ENCODE data around the gene EVX2.

The EVX2 gene

DNA sequence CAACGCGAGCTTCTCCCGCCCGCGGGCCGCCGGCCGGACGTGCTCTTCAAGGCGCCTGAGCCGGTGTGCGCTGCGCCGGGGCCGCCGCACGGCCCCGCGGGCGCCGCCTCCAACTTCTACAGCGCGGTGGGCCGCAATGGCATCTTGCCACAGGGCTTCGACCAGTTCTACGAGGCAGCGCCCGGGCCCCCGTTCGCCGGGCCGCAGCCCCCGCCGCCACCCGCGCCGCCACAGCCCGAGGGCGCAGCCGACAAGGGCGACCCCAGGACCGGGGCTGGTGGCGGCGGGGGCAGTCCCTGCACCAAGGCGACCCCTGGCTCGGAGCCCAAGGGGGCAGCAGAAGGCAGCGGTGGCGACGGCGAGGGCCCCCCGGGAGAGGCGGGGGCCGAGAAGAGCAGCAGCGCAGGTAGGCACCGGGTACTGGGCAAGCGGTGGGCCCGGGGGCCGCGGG is 24.0 kb upstream of the EVX2 start:
- DNase-seq (ENCODE audit: low read depth in 2 of 2): no peak

DNA sequence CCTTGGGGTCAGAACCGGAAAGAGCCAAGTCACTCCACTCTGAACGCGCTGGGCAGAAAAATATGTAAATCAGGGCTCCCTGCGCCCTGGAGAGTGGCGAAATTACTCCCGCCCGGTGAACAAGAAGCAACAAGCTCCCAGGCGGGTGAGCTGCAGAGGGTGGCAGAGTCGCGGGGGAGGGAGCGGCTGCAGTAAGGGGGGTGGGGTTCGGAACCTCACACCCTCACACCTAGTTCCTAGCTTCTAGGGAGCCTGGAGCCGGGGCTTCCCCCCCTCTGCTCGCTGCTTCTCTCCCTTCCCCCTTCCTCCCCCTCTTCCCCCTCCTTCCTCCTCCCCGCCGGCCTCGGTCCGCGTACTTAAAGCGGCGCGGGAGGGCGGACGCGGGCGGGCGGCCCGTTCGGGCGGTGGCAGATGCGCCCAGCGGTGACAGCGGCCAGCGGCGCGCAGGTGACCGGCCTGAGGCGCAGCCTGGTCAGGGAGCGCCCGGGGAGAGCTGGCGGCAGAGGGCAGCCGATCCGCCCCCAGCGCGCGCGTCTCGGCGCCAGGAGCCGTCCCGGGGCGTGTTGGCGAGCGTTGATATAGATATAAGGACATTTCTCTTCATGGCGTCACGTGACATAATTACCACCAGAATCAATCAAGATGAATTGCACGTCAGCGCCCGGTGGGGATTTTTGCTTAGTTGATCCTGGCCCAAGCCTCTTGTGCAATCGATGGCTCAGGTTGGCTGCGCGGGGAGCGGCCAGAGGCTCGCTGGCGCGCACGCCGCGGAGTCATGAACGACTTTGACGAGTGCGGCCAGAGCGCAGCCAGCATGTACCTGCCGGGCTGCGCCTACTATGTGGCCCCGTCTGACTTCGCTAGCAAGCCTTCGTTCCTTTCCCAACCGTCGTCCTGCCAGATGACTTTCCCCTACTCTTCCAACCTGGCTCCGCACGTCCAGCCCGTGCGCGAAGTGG is 23.1 kb upstream of the EVX2 start, which contains the start of gene HOXD11:
TSS of gene HOXD11 (plus strand) at position 700 of the 959 bp plus-strand sequence. CDS start at position 776, 76 bp downstream.
- DNase-seq (ENCODE audit: low read depth in 2 of 2): no peak

DNA sequence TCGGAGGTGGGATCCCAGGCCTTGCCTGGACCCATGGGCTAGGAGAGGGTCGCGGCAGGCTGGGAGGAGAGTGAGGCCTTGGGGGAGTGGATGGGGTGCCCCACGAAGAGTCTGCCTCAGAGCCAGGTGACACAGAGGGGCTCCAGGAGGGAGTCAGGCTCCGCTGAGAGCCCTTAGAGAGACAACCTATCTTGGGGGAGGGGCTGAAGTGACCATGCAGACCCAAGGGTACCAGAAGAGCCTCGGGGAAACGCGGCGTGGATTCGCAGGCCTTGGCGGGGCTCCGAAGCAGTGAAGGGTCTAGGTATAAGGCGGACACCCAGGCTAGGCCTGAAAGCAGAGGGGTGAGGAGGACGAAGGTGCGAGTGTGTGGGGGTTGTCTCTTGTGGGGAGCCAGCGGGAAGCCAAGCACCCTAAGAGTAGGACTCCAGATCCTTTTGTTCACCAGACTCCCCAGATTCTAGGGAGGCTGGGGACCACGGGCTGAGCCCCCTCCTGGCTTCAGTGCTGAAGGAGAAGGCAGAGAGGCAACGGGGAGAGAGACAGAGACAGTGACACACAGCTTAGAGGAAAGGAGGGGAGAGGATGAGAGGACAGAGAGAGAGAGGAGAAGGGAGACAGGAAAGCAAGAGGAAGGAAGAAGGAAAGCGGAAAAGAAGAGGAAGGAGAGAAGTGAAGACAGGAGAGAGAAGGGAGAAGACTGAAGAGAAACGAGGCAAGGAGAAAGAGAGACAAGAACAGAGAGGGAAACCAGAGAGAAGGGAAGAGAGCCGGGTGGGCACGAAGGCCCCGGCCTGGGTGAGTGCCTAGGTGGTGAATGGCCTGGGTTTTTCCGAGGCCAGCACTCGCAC is 22.2 kb upstream of the EVX2 start:
- DNase-seq (ENCODE audit: low read depth in 2 of 2): no peak

DNA sequence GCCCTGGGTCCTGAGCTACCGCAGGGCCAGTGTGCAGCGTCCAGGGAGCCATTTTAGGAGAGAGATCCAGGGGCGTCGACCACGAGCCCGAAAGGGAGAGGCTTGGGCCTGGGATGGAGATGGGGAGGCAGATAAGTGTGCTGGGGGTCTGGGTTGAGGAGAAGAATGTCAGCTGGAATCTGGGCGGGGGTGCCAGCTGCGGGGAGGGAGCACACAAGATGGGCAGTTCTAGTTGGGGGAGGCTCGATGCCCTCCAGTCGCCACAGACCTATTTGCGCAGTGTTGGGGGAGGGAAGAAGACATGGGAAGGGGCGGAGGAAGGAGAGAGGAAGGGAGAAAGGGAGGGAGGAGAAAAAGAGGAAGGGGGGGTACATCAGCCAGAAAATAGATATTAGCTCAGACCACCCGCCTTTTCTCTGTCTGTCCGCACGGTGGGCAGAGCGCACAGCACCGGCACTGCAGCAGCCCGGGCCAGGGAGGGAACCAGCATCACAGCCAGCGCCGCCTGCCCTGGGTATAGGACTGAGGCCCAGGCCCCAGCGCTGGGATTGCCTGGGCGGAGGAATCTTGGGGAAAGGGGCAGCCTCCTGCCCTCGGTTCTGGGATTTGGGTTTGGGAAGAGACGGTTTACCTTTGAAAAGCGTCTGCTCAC is 21.4 kb upstream of the EVX2 start:
- DNase-seq (ENCODE audit: low read depth in 2 of 2): no peak

DNA sequence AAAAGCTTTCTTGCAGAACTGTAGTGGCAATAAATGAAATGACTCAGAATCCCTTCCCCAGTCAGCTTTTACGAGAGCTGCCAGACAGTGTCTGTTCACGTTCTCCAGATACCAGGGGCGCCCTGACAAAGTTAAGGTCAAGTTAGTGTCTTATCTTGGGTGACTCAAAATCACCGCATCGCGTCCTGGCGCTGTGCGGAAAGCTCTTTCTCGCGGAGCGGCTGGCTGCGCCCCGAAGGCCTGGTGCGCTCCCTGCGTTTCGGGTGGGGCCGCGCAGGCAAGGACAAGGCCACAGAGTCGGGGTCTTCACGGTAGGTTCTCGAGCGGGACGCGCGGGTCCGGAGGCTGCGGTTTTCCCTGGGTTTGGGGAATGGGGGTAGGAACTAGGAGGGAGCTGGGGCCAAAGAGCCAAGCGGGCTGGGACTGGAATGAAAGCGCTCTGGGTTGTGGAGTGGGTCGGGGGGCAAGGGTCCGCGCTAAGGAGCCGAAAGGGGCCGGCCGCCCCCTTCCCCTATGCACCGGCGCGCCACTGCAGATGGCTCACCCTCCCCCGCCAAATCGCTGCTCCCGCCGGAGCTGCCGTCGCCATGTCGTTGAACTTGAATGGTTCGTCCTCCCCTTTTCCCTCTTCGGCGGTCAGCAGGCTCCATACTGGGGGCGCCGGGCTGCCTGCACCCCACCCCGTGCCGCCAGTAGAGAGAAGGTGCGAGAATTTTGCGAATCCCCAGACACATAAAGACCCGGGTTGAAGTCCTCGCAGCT is 20.7 kb upstream of the EVX2 start:
- DNase-seq (ENCODE audit: low read depth in 2 of 2): no peak

DNA sequence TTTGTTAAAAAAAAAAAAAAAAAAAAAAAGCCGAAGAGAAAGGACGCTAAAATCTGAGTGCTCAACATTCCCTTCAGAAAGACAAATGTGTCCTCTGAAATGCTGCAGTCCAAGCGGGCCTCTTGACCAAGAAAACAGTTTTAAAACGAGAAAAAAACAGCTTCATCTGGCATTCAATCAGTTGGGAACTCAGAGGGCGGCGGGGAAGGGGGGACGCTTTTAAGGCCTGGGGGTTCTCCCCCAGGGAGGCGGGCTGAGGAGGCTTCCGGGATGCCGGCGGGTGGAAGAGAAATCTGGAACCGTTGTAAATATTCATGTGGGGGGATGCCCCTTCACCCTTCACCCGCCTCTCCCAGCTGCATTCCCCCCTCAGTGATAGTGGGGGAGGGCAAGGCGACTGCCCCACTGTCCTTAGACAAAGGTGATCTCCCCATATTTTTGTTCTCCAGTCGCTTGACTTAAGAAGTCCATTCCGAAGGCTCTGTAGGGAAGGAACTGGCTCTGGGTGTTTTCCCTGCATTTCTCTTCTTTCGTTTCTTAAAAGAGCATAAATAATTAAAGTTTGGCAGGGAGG is 20.1 kb upstream of the EVX2 start:
- no peak for DNase-seq (ENCODE audit: low read depth in 2 of 2)

DNA sequence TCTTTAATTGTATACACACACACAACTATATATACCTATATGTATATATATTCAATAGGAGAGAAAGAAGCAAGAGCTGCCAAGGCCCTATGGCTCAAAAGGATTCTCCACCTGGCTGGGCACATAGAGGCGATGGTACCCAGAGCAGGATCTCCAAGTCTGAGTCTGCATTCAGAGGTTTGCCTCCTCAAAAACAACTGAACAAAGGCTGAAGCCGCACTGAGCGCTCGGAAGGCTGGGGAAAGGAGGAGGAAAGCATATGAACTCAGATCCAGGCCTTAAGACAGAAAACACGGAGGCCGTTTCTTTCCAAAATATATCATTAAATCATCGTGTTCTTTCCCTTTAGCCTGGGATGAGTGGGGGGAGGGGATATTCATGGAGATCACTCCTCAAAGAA is 19.4 kb upstream of the EVX2 start:
- DNase-seq (ENCODE audit: low read depth in 2 of 2): no peak

DNA sequence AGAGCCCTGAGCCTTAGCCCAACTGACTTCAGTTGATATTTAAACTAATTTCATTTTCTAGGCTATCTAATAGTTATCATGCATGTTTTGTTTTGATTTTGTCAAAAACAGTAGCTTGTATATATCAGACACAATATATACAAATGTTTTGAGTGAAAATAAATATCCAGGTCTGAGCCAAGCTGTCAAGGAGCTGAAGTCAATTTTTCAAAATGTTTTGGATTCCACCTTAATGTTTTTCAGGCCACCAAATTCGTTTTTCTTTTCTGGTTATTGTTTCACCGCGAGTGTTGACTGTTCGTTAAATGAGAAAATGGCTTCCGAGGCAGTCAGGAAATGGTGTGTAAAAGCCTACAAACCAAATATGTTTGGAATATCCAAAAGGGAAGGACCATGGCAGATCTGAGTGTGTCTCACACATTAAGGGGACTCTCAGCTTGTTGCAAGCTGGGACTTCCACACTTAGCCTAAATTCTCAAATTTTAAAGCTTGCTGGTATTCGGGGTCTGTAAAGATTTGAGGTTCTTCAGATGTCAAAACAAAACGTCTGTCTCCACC is 18.6 kb upstream of the EVX2 start:
- no peak for DNase-seq (ENCODE audit: low read depth in 2 of 2)

DNA sequence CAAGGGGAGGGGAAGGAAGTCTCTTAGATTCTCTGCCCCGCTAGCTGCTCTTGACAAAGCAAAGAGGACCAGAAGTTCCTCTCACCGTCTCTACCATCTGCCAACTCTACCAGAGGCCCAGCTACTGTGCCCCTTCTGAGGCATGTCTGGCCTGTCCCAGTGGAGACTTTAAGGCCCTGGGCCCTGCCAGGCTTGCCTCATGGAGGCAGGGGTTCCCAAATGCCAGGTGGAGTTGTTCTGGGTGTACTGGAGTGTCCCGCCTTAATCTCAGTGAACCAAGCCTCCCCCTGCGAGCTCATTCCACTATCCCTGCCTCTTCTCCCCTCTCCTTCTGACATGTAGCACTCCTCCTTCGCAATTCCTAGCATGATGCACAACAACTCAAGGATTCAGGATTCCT is 18.1 kb upstream of the EVX2 start:
- DNase-seq (ENCODE audit: low read depth in 2 of 2): no peak

DNA sequence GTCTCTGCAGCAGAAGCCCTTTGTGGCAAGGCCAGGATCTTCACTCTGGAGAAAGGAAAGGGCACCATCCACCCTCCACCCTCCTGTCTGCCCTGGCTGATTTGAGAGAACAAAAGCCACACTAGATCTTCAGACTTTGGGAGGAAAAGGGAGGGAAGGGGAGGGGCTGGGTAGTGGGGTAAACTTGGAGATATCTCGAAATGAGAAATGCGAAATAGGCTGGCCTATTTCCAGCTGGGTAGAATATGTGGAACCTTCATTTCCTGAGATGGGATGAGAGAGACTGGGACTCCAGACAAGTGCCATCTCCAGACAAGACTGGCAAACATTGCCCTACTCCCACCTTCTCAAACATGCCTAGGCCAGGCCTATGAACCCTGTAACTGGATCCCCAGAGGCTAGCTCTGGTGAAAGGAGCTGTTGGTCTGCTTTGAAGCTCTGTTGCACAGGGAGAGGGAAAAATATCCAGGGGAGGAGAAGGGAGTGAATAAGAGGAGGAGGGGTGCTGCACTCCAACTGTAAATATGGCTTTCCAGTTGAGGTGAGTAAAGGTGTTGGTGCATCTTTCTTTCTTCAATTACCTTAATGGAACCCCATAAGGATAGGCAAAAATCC is 17.6 kb upstream of the EVX2 start:
- DNase-seq (ENCODE audit: low read depth in 2 of 2): no peak

DNA sequence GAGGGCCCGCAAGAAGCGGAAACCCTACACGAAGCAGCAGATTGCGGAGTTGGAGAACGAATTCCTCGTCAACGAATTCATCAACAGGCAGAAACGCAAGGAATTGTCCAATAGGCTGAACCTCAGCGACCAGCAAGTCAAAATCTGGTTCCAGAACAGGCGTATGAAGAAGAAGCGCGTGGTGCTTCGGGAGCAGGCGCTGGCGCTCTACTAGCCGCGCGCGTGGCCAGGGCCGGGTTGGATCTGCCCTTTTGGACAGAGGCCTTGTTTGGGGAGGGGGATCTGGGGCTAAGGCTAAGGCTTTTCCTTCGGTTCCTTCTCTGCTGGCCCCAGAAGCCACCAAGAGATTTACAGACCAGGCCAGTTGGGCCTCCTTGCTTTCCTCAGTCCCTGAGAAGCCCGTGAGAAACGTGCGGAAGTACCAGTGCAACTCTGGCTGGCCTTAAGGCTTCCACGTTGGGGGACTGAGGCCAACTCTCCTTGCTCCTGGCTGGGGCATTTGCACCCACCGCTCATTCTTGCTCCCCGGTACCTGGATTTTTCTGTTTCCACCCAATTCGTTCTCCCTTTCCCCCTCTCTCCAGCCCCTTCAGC is 16.9 kb upstream of the EVX2 start:
- no peak for DNase-seq (ENCODE audit: low read depth in 2 of 2)

DNA sequence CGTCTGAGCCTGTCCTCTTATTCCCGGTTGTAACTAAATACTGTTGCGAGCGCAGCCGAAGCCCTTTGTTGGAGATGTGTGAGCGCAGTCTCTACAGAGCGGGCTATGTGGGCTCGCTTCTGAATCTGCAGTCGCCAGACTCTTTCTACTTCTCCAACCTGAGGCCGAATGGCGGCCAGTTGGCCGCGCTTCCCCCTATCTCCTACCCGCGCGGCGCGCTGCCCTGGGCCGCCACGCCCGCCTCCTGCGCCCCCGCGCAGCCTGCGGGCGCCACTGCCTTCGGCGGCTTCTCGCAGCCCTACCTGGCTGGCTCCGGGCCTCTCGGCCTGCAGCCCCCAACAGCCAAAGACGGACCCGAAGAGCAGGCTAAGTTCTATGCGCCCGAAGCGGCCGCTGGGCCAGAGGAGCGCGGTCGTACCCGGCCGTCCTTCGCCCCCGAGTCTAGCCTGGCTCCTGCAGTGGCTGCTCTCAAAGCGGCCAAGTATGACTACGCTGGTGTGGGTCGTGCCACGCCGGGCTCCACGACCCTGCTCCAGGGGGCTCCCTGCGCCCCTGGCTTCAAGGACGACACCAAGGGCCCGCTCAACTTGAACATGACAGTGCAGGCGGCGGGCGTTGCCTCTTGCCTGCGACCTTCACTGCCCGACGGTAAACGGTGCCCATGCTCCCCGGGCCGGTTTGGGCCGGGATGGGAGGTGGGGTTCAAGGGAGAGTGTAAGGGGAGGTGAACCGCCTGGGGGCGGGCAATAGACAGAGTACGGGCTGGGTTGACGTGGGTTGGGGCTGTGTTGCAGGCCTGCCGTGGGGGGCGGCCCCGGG is 16.2 kb upstream of the EVX2 start, which contains the start of gene HOXD12:
TSS of gene HOXD12 (plus strand) at position 68 of the 819 bp plus-strand sequence. CDS start at position 75, 7 bp downstream.
- DNase-seq (ENCODE audit: low read depth in 2 of 2): no peak

DNA sequence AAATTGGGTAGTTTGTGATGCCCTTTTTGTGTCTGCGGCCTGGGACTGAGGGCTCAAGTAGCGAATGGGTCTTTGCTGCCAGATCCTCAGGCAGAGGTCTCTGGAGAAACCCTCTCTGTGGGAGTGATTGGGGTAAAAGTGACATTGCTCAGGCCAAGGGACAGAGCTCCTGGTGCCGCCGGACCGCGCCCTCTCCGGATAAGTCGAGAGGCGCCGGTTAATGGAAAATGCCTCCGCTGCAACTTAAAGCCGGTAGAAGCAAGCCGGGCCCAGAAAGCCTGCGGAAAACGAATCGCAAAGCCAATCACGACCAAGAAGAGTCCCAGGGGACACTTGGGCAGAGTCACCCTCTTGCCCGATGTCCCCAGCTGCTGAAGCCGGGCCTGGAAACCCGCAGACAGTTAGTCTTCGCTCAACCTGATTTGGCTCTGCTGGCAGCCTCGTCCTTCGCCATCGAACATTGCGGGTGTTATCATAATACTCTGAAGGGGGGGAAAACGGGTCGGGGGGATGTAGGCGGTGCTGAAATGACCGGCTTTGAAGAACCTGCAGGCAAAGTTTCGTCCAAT is 15.5 kb upstream of the EVX2 start:
- no peak for DNase-seq (ENCODE audit: low read depth in 2 of 2)

DNA sequence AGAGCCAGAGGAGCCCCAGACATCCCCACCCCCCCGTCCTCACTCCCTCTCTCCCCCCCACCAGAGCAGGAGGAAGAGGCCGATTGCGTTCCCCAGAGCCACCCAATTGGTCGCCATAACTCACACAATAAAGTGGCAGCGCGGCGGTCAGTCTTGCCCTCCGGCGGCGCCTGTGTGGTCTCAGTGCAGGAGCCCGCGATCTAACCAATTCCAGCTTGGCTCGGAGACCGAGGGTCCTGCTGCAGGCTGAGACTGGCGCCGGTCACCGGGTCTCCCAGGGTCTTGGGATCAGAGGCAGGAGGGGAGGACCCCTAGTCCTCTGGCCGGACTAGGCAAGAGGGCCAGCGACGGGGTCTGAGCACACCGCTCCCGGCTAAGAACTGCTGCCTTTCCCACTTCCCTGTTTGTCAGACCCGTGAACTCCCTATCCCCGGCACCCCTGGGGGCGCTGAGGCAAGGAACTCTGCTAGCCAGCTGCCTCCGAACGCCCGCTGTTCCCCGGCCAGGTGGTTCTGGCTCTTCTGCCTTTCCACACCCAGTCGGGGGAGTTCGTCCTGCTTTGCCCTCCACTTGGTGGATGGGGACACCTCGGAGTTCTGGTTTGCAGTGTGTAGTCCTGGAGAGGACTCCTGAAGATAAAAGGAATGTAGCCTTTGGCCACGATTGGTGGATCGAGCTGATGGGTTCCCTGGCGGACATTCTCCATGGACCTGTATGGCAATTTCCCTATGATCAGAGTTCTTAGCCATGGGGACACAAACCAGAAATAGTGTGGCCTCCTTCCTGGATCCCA is 14.8 kb upstream of the EVX2 start:
- no peak for DNase-seq (ENCODE audit: low read depth in 2 of 2)

DNA sequence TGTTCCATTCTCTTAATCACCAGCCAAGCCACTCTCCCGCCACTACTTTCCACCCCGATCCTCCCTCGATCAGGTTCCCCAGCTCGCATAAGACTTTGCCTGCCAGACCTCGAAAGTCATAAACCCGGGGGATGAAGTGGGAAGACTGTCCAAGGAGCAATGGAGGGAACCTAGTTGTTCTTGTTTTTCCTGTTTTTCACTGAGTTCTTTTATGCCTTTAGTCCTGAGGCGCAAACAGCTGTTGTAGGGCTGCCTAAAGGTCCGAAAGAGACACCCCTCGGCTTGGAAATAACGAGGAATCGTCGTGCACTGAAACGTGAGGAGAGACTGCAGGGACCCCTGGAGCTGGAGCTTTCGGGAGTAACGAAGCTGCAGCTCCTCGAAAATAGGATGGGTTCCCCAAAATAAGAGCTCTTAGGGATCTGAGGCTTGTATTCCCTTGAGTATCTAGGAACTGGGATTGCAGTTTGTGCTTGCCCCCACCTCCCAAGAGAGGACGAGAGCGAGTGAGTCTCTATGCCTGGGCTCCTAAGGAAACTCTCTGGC is 14.1 kb upstream of the EVX2 start:
- no peak for DNase-seq (ENCODE audit: low read depth in 2 of 2)

DNA sequence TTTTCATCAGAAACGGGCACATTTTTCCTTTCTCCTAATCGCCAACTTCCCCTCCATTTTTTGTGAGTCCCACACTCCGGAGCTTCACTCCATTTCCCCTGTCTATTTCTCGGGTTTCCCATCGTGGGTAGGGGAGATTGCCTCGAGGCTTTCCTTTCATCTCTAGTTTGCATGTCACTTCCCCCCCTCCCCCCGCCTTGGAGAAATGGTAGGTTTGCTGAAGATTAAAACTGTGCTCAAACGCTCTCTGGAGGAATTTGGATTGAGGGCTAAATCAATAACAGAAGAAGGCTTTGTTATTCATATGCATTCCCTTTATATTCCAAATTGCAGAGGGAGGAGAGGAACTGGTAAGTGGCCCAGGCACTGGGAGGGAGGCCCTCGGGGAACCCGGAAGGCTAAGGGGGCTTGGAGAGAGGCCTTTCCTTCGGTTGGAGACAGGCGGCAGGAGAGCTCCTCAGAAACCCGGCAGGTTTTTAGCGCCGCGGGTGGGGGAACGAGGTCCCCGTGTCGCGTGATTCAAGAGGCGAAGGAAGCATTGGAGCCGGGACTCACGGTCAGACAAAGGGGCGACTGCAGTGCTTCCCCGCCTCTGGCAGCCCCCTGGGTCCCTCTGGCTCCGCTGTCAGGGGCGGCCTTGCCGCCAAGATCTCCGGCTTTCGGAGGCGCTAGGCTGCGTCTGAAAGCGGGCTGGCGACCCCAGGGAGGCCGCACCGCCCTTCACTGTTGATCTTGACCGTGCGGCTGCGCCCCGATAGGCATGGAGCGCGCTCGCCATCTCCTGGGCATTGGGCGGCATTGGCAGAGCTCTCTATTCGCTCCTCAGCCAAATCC is 13.4 kb upstream of the EVX2 start:
- peak; percentile 40 to 53 for DNase-seq (ENCODE audit: low read depth in 2 of 2)

Measured in stimulated activated CD4-positive, alpha-beta T cell treated with anti-CD3 and anti-CD28 coated beads, Interleukin-4, amount 100 ng/mL, for 48 hours (primary cell).